OCI-LY1 (cell line): ENCODE results near the gene CDH4.

ENCODE experiments used
- EZH2 ChIP-seq: fragments of 200-600 bp; sonication (generic), shearing (Covaris generic); IDR thresholded peaks from 2 replicates; pipeline ENCODE4 v1.8.0; 2017; ENCODE audit warnings: borderline replicate concordance, mixed run types, mild to moderate bottlenecking, antibody characterized with exemption, low read length, moderate library complexity, mixed read lengths
- TF ChIP-seq, protein P1 (sequence below): fragments of 200-600 bp; sonication (generic), shearing (Covaris generic); IDR thresholded peaks from 2 replicates; pipeline ENCODE4 v1.5.1; 2017; ENCODE audit warnings: mild to moderate bottlenecking, antibody characterized with exemption, low read length, moderate library complexity, mixed read lengths

DNA sequence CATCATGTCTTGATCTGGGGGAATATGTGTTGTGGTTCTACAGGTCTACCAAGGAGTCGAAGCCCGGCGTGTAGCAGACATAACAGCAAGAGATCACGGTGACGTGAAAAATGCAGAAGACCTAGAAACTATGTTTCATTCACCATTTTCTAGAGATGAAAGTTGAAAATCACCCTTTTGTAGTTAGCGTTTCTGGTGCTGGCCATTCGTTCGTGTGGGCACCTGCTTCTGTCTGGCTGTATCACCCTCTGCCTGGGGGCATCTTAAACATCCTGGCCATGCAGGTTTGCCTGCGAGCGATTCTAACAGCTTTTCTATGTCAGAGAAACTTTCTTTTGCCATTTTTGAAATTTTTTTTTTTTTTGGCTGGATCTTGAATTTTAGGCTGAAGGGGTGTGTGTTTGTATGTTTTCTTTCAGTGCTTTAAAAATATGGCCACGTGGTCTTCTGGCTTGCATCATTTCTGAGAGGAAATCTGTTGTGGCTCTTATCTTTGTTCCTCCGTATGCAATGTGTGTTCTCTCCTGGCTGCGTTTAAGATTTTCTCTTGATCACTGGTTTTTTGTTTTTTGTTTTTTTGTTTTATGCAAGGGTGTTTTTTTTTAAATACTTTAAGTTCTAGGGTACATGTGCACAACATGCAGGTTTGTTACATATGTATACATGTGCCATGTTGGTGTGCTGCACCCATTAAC lies 226.7 kb downstream of the CDH4 start:
- TF ChIP-seq, protein P1, sequence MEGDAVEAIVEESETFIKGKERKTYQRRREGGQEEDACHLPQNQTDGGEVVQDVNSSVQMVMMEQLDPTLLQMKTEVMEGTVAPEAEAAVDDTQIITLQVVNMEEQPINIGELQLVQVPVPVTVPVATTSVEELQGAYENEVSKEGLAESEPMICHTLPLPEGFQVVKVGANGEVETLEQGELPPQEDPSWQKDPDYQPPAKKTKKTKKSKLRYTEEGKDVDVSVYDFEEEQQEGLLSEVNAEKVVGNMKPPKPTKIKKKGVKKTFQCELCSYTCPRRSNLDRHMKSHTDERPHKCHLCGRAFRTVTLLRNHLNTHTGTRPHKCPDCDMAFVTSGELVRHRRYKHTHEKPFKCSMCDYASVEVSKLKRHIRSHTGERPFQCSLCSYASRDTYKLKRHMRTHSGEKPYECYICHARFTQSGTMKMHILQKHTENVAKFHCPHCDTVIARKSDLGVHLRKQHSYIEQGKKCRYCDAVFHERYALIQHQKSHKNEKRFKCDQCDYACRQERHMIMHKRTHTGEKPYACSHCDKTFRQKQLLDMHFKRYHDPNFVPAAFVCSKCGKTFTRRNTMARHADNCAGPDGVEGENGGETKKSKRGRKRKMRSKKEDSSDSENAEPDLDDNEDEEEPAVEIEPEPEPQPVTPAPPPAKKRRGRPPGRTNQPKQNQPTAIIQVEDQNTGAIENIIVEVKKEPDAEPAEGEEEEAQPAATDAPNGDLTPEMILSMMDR = no peak
- no peak for TF ChIP-seq EZH2
